8988T (cell line): ENCODE measurements around the gene UBR2.
"Not testable (repeated sequence)": the region's sequence is repeated elsewhere in the genome, so short reads cannot be mapped to it uniquely, and the experiment has no call there.

ENCODE experiments used
- DNase-seq: peaks from one replicate; pipeline ENCODE4 v3.0.0; 2011

Gene UBR2

DNA sequence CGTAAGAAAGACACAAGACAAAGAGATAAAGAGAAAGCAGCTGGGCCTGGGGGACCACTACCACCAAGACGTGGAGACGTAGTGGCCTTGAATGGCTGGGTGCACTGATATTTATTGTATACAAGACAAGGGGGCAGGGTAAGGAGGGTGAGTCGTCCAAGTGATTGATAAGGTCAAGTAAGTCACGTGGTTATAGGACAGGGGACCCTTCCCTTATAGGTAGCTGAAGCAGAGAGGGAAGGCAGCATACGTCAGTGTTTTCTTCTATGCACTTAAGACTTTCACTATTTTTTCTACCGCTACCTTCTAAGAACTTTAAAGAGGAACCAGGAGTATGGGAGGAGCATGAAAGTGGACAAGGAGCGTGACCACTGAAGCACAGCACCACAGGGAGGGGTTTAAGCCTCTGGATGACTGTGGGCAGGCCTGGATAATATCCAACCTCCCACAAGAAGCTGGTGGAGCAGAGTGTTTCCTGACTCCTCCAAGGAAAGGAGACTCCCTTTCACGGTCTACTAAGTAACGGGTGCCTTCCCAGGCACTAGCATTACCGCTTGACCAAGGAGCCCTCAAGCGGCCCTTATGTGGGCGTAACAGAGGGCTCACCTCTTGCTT, 170.1 kb downstream of the UBR2 start:
- DNase-seq, result not testable (repeated sequence)

DNA sequence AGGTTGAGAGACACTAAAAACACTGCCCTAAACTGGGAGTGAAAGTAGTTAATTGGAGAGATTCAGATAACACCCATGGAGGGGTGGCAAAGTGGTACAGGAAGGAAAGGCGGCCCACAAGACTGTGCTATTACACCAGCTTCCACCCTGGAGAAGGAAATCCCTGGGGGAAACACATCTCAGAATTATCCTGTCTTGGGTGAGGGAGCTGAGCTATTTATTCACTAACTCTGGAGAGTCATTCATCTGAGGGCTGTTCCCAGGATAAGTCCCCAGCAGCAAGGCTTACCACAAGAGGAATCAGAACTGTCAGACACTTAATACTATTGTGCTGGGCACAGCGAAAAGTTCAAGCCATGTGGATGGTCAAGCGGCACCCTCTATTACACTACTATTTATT, 172.1 kb downstream of the UBR2 start:
- DNase-seq, result no peak

DNA sequence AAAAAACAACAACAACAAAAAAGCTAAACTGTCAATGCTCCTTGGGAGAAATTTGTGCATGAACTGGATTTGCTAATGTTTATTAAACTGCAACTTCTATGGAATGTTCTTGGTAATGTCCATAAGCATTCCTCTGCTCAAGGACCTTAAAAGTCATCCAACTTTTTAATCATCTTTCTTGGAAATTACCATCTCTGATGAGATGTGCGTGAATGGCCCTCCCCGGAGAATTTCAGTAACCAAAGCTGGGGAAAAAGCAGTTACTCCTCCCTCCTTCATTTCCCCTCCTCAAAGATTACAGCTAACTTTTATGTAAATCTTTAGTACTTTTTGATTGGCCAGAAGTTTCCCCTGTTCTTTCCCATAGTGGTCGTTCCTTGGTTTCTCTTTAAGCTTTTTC, 176.9 kb downstream of the UBR2 start:
- DNase-seq, result no peak

DNA sequence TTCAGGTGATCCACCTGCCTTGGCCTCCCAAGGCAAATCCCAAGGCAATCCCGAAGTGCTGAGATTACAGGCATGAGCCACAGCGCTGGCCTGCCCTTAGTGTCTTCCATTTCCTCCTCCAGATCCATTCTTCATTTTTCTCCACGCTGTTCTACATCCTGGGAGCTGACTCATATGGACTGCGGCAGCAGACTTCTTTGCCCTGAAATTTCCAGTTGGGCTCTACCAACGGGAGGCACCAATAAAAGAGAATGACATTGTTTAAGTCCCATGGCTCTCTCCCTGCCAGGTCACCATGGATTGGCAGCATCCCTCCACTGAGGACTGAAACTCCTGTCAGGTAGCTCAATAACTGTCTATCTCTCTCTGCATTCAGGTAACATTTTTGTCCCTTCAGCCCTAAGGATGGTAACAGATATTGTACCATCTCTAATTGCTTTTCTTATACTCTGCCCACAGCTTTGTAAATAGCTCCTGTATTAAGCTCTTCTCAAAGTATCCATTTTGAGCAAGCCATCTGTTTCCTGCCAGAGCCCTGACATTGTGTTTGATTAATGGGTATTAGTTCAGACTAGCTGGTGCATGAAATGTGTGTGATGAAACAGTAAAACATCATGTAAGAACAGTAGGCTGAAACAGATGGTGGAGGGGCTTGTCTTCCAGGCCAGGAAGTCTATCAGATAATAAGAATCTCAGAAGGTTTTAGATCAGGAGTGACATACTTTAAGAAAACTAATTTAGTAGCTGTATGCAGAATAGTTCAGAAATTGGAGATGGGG, 178.5 kb downstream of the UBR2 start:
- DNase-seq, result no peak
